NCI-H345 treated with DMSO at 0.1 percent for 48 hours (cell line): ENCODE measurements around the gene PLAGL2.
"Not testable (repeated sequence)": the region's sequence is repeated elsewhere in the genome, so short reads cannot be mapped to it uniquely, and the experiment has no call there.

ENCODE experiments used
- DNase-seq: peaks from one replicate; lab custom pipeline; 2025; ENCODE audit not compliant: unreplicated experiment; lab: John Stamatoyannopoulos, UW

Gene PLAGL2, protein sequence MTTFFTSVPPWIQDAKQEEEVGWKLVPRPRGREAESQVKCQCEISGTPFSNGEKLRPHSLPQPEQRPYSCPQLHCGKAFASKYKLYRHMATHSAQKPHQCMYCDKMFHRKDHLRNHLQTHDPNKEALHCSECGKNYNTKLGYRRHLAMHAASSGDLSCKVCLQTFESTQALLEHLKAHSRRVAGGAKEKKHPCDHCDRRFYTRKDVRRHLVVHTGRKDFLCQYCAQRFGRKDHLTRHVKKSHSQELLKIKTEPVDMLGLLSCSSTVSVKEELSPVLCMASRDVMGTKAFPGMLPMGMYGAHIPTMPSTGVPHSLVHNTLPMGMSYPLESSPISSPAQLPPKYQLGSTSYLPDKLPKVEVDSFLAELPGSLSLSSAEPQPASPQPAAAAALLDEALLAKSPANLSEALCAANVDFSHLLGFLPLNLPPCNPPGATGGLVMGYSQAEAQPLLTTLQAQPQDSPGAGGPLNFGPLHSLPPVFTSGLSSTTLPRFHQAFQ

DNA sequence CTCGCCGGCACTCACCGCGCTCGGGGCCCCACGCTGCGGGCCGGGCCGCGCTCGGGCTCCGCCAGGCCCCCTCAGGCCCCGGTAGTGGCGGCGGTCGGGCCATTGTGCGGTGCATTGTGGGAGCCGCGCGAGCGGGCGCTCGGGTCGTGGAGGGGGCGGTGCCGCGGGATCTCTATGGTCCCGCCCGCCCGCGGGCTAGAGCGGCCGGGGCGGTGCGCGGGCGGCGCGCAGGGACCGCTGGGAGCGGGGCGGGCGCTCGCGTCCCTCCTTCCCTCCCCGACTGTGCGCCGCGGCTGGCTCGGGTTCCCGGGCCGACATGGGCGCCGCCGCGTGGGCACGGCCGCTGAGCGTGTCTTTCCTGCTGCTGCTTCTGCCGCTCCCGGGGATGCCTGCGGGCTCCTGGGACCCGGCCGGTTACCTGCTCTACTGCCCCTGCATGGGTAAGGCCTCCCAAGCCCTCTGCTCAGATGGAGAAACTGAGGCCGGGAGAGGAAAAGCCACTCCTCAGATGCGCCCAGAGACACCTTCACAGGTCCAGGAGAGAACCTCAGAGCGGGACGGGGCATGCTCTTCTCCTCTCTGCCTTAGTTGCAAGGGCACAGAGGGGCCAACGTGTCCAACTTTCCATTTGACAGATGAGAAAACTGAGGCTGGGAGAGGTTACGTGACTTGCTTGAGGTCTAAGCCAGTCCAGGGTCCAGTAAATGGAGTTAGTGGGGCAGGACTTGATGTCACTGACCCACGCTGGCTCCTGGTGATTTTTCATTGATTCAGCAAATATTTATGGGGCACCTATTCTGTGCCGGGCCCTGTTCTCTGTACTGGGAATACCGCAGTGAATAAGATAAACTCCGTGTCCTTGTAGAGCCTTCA lies at the start of gene PLAGL2, which contains the start of gene POFUT1:
TSS of gene PLAGL2 (minus strand) at position 118 of the 873 bp plus-strand sequence. CDS start 5,565 bp downstream, outside the sequence.
TSS of gene POFUT1 (plus strand) at position 255 of the 873 bp plus-strand sequence. CDS start at position 317, 62 bp downstream.
- DNase-seq, result peak; percentile 88

DNA sequence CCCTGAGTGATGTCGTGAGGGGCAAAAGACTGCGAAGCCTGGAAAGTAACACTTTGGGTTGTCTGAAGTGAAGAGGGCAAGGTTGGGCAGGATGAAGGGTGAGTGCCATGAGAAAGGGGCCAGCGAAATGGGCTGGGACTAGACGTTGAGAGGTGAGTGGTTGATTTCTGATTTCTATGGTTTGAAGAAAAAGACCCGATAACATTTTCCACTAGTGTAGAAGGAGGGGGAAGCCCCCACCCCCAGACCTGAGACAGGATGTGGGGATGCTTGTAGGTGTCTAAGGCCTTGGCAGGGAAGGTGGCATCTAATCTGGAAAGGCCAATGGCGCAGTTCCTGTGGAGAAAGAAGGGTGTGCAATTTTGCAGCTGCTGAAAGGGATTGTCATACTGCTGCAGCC lies 44.6 kb upstream of the PLAGL2 start:
- DNase-seq, result no peak

DNA sequence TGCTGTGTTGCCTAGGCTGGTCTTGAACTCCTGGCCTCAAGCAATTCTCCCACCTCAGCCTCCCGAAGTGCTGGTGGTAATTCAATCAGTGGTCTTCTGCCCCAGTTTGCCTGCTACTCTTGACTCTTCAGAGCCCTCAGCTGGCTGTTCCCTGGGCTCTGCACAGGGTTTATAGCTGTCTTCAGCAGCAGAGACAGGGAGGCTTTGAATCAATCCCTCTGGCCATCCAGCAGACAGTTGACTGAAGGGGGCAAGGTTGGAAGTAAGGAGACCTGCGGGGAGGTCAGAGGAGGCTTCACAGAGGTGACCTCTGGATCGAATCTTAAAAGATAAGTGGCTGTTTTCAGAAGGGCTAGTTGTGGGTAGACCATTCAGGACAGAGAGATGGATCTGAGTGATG lies 43.9 kb upstream of the PLAGL2 start:
- no peak for DNase-seq

DNA sequence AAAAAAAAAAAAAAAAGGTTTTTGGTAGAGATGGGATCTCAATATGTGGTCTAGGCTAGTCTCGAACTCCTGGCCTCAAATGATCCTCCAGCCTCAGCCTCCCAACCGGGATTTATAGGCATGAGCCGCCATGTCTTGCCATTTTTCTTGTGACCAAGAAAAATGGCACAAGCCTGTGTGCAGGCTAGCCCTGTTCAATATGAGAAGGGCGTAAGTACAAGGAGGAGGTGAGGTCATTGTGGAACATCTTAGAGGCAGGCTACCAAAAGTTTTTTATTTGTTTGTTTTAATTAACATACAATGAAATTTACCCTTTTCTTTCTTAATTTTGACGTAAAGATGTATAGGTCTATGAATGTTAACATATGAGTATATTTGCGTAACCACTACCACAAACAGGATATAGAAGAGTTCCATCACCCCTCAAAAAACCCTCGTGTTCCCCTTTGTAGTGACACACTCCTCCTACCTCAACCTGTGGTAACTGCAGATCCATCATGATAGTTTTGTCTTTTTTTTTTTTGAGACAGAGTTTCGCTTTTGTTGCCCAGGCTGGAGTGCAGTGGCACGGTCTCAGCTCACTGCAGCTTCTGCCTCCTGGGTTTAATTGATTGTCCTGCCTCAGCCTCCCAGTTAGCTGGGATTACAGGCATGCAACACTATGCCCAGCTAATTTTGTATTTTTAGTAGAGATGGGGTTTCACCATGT lies 41.6 kb upstream of the PLAGL2 start:
- DNase-seq, result no peak

DNA sequence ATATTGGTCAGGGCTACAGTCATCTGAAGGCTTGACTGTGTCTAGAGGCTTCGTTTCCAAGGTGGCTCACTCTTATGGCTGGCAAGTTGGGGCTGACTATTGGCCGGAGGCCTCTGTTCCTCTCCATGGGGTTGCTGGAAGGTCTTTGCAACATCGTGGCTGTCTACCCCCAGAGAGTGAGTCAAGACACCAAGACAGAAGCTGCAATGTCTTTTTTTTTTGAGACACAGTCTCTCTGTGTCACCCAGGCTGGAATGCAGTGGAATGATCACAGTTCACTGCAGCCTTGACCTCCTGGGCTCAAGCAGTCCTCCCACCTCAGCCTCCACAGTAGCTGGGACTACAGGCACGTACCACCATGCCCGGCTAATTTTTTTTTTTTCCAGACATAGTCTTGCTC lies 40.5 kb upstream of the PLAGL2 start:
- no peak for DNase-seq

DNA sequence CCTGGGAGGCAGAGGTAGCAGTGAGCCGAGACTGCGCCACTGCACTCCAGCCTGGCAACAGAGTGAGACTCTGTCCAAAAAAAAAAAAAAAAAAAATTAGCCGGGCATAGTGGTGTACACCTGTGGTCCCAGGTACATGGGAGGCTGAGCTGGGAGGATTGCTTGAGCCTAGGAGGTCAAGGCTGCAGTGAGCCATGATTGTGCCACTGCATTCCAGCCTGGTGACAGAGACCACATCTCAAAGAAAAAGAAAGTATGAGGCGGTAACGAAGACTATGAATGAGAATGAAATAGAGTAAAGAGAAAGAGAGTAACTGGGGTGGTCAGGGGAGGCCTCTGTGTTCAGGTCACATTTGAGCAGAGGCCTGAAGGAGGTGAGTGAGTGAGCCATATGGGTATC lies 38.7 kb upstream of the PLAGL2 start:
- DNase-seq, result not testable (repeated sequence)

DNA sequence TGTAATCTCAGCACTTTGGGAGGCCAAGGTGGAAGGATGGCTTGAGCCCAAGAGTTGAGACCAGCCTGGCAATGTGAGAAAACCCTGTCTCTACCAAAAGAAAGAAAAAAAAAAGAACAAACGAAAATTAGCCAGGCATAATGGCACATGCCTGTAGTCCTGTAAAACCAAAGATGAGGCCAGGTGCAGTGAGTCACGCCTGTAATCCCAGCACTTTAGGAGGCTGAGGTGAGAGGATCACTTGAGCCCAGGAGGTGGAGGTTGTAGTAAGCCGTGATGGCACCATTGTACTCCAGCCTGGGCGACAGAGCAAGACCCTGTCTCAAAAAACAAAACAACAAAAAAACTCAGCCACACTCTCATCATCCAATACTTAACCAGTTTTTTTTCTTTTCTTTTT lies 37.4 kb upstream of the PLAGL2 start:
- DNase-seq, result no peak

DNA sequence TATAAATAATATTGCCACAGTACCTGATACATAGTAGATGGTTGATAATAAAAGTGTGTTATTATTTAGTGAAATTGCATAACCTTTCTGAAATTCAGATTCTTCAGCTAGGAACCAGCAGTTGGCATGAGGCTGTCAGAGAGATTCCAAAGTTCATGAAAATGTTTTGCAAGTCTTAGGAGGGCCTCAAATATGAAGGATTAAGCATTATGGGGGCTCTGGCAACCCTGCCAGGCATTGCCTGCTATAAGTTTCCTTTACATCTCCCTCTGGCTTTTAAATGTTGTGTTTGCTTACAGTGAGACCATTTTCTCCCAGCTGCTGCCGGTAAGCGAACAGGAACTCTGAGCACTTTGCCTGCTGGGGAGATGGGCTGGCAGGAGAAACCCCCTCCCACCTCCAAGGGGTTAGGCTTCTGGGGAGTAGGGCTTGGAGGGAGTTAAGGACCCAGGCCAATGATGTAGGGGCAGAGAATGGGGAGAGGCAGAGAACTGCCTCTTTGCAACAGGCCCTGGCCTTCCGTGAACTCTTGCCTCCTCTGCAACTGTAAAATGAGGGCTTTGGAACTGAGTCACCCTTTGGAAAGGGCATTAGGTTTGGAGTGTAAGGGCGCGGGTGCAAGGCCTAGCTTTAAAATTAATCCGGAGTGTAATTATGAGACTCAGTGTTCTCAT lies 36.7 kb upstream of the PLAGL2 start:
- no peak for DNase-seq

DNA sequence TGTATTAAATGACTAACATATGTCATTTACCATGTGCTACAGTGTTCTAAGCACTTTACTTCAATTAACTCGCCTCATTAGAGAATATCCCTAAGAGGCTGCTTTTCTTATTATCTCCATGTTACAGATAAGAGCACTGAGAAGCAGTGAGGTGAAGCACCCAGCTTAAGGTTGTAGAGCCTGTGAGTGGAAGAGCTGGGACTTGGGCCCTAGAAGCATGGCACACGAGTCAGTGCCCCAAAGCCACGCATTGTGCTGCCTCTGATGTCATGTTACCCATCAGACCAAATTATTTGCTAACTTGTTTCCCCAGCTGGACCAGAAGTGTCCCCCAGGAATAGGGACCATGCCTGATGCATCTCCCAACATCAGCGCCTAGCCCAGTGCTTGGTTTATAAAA lies 34.3 kb upstream of the PLAGL2 start:
- no peak for DNase-seq

DNA sequence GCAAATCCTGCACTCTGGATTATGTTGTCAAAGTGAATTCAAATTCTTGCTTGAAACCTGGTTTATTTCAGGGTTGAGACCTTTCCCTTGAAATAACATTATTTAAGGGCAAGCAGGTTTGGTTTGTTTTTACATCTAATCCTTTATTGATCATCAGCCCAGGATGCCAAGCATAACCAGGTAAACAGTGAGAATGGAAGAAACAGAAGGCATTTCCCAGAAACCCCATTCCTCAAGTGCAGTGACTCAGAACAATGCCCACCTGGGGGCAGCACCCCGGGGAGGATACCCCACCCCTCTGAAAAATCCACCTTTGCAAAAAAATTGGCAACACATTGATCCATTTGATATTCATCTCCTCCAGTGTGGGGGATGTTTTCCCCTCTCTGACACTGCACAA lies 32.7 kb upstream of the PLAGL2 start:
- no peak for DNase-seq

DNA sequence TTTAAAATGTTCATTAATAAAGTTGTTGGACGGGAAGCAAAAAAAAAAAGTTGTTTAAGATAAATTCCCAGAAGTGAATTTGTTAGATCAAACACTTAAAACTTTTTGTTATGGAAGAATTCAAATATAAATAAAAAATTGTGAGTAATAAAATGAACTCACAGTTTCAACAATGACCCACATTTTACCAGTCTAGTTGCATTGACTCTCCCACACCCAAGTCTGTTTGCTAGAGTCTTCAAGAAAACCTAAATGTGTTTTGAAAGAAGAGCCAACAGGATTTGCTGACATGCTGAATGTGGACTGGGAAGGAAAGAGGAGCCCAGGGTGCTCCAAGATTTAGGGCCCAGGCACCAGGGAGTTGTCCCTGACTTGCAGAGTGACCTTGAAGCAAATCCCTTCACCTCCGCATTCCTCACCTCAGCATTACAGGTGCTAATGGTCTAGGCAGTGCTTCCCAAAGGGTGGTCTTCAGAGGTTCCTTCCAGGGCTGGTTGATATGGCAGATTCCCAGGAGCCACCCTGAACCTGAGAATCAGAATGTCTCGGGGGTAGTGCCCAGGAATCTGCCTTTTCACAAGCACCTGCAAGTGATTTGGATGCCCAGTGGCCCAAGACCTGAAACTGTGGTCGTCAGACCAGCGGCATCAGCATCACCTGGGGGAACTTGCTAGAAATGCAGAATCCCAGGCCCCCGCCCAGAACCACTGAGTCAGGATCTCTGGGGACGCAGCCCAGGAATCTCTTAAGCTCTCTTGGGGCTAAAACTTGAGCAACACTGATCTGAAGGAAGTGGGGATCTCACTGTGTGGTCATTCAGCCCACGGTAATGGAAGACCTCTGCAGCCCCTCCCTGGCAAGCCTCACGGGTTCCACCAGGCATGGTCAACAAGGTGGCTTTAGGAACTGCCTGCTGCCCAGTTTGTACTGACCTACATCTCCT lies 31.2 kb upstream of the PLAGL2 start:
- DNase-seq, result no peak

DNA sequence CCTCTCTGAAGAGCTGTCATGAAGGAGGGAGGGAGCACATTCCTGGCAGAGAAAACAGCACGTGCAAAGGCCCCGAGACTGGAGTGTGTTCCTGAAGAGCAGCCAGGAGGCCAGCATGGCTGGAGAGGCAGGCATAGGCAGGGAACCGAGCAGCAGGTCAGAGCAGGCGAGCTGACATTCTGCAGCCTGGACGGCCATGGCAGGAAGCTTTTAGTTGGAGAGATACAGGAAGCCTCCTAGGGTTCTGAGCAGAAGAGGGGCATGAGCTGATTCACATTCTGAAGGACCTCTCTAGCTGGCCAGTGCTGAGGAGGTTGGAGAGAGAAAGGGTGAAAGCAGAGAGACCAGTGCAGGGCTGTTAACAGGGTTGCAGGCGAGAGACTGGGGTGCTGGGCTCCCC lies 29.9 kb upstream of the PLAGL2 start:
- DNase-seq, result no peak

DNA sequence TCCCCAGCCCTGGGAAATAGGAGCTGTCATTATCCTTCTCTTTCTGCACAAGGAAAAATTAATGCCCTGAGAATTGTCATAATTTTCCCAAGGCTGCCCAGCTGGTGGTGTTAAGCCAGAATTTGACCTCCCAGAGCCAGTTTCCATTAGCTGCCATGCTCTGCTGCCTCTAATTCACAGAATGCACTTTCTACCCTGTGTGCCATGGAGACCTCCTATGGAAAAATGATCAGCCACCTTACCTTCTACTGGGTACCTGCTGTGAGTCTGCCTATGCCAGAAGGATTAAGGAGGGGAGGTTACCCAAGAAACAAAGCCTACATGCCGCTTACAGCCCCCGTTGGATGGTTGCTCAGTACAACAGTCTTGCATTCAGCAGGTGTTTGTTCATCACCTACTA lies 29.3 kb upstream of the PLAGL2 start:
- DNase-seq, result no peak

DNA sequence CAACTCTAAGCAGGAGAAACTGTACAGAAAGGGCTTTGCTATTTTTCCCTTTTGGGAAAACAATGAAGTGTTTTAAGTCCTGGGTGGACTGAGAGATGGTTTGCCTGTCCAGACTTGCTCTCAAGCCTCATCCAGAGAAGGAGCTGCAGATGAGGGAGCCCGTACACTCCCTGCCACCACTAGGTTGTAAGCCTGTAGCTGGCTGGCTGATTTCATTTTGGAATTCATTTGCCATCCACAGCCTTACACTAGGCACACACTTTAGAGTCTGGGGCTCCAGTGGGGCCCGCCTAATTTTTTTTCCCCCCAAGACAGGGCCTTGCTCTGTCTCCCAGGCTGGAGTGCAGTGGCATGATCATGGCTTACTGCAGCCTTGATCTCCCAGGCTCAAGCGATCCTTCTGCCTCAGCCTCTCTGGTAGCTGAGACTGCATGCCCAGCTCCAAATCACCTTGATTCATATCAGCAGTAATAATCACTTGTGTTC lies 28.5 kb upstream of the PLAGL2 start:
- DNase-seq, result no peak

DNA sequence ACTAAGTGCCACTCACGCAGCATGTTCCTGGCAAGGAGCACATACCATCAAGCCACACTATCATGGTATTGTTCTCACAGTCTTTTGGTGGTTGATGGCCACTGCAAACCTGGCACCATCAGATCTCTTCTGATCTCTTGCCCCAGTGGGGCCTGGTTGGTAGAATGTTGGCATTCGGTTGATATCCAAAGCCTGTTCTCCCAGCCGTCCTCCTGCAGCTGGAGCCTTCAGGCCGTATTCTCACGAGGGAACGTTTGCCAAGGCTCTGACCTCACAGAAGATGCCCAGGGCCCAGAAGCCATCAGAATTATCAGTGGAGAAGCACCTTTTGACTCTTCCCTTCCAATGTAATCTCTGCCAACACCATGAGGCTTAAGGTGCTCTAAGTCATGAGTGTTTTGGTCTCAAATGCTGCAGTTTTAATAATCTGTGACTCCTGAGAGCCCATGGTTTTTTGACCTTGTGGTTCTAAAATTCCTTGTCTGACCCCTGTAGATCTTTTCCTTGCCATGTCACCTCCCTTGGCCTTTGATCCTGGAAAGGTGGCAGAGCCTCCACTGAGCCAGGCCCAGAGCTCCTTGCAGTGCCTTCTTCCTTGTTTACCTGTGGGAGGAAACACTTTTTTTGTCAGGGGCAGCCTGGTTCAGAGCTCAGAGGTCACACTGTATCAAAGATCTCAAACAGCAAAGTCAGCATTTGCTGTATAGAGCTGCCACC lies 27.9 kb upstream of the PLAGL2 start:
- no peak for DNase-seq

DNA sequence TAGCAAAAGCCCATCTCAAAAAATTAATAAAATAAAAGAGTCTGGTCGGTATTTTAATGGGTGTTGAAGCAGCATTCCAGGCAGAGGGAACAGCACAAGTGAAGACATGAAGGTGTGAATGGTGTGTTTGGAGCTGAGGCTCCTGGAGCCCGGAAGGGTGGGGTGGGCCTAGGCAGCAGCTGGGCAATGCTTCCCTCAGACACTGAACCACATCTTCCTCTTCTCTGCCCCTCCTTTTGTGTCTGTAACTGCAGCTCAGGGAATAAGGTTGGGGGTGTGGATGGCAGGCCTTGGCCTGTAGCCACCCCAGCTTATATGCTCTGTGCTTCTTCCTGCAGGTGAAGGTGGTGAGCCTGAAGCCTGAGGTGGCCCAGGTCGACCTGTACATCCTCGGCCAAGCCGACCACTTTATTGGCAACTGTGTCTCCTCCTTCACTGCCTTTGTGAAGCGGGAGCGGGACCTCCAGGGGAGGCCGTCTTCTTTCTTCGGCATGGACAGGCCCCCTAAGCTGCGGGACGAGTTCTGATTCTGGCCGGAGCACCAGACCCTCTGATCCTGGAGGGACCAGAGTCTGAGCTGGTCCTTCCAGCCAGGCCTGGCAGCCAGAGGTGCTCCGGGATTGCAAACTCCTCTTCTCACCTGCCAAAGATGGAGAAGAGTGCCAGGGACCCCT lies 26.7 kb upstream of the PLAGL2 start:
- no peak for DNase-seq

DNA sequence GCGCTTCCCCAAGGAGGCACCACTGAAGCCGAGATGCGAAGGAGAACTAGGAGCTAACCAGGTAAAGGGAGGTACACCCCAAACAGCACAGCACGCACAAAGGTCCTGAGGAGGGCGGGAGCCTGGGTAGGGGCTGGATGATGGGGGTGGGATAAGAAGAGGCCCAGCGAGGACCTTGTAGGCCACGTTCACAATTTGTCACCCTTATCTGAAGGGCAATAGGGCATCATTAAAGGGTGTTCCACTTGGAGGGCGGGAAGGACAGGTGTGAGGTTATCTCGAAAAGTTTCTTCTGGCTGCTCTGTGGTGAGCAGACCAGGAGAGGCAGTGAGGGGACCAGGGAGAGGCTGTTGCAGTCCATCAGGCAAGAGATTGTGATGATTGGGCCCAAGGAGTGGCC lies 25.7 kb upstream of the PLAGL2 start:
- no peak for DNase-seq

DNA sequence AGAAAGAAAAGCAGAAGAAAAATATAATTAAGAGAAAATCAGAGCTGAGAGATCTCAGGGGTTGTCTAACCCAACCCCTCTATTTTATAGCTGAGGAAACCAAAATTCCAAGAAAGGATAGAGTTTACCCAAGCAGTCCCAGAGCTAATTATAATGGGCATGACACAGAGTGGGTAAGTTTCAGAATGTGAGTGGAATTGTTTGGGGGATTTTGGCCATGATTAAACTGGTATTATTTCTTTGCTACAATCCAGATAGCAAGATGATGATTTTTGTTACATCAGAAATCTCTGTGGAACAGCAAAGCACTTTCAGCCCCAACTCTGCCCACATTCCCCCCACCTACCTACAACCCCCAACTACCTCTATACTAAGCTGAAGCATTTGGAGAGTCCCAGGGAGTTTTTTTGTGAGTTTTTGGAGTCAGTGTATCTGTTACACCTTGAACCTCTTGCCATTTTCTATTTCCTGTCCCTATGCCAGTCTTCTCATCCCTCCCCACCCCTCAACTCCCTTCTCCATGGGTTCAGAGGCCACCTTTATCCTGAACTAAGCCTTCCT lies 24.9 kb upstream of the PLAGL2 start:
- no peak for DNase-seq
